ENCODE measurements around the gene STC2. TPM values are rescaled to one million over a fixed set of nuclear protein-coding genes. Genes with fewer than 3 reads are reported as not detected.

The STC2 gene
- total RNA-seq, 4 donors from 2014 or later = 0.64 to 26.1 (median 1.9) TPM

GRCh38 chr5:173352366-173353349 is 24.4 kb upstream of the STC2 start:
- Histone ChIP-seq H3K4me1 (no peaks in the 10 kb centered on the region), H3K27me3 (peaks cover 0 to 3% (median 0%) of the 10 kb centered on the region in 4 donors), H3K27ac (no peak overlapping the region), H3K36me3 (no peaks in the 10 kb centered on the region), H3K4me3 (no peak overlapping the region), H3K9me3 (no peaks in the 10 kb centered on the region)
- WGBS, 2 donors = 70 to 76% methylated on average over 23 to 24 of the region's 24 CpGs
- no peak for TF ChIP-seq POLR2A (IDR thresholded peaks at IDR 0.05)
- no peak for TF ChIP-seq CTCF (IDR thresholded peaks at IDR 0.05)
- intact Hi-C loops (cut with DNase I) = no loop called here
- no peak for DNase-seq

GRCh38 chr5:173342813-173343755 is 14.9 kb upstream of the STC2 start:
- intact Hi-C loops (cut with DNase I) = no loop called here
- no peaks in the 10 kb centered on the region for H3K9me3 ChIP-seq
- no peak overlapping the region for H3K4me3 ChIP-seq
- DNase-seq = no peak
- no peak overlapping the region for H3K27ac ChIP-seq
- no peaks in the 10 kb centered on the region for H3K4me1 ChIP-seq
- TF ChIP-seq POLR2A (IDR thresholded peaks at IDR 0.05) (no peak), CTCF (IDR thresholded peaks at IDR 0.05) (no peak)
- WGBS, 2 donors = 77 to 89% methylated on average over 10 to 13 of the region's 13 CpGs
- no peaks in the 10 kb centered on the region for H3K36me3 ChIP-seq
- peaks cover 0 to 5% (median 0%) of the 10 kb centered on the region in 4 donors for H3K27me3 ChIP-seq

- no peak overlapping the region for H3K4me3 ChIP-seq
- WGBS, 2 donors = 50 to 52% methylated on average over 2 to 3 of the region's 7 CpGs
- H3K36me3 ChIP-seq = no peaks in the 10 kb centered on the region
- no peak overlapping the region for H3K27ac ChIP-seq
- intact Hi-C loops (cut with DNase I) = no loop called here
- no peak for DNase-seq
- no peaks in the 10 kb centered on the region for H3K4me1 ChIP-seq
- TF ChIP-seq POLR2A (IDR thresholded peaks at IDR 0.05) = no peak
- no peak for TF ChIP-seq CTCF (IDR thresholded peaks at IDR 0.05)
- H3K9me3 ChIP-seq = no peaks in the 10 kb centered on the region
- peaks cover 0 to 5% (median 0%) of the 10 kb centered on the region in 4 donors for H3K27me3 ChIP-seq
Measured at GRCh38 chr5:173341961-173342430, 13.8 kb upstream of the STC2 start.

GRCh38 chr5:173340984-173341383 is 12.8 kb upstream of the STC2 start:
- Histone ChIP-seq H3K9me3 (no peaks in the 10 kb centered on the region), H3K36me3 (no peaks in the 10 kb centered on the region), H3K4me1 (no peaks in the 10 kb centered on the region), H3K4me3 (no peak overlapping the region), H3K27ac (no peak overlapping the region), H3K27me3 (peaks cover 0 to 8% (median 0%) of the 10 kb centered on the region in 4 donors)
- no peak for DNase-seq
- intact Hi-C loops (cut with DNase I) = no loop called here
- WGBS, 2 donors = 74 to 76% methylated on average over 6 of the region's 6 CpGs
- TF ChIP-seq POLR2A (IDR thresholded peaks at IDR 0.05) = no peak
- no peak for TF ChIP-seq CTCF (IDR thresholded peaks at IDR 0.05)
